ENCODE results near the gene CEP164.

The CEP164 gene

GRCh38 chr11:117424781-117425180, 97.1 kb downstream of the CEP164 start:
- no peak for DNase-seq

GRCh38 chr11:117425679-117426296, 98.1 kb downstream of the CEP164 start:
- DNase-seq, result no peak

GRCh38 chr11:117426297-117426685, 98.6 kb downstream of the CEP164 start:
- DNase-seq, result peak; percentile 90

- DNase-seq, result no peak
Observed at GRCh38 chr11:117426941-117427340, 99.3 kb downstream of the CEP164 start.

- DNase-seq, result no peak
Observed at GRCh38 chr11:117427356-117427874, 99.8 kb downstream of the CEP164 start.

- no peak for DNase-seq
Observed at GRCh38 chr11:117428186-117428855, 100.7 kb downstream of the CEP164 start.

GRCh38 chr11:117428856-117429229, 101.2 kb downstream of the CEP164 start:
- DNase-seq, result no peak

- DNase-seq, result no peak
Observed at GRCh38 chr11:117430293-117430955, 102.8 kb downstream of the CEP164 start.

GRCh38 chr11:117431436-117431835, 103.8 kb downstream of the CEP164 start:
- DNase-seq, result no peak

- DNase-seq, result no peak
Observed at GRCh38 chr11:117433717-117434116, 106.1 kb downstream of the CEP164 start.

- DNase-seq, result no peak
Observed at GRCh38 chr11:117434481-117434880, 106.8 kb downstream of the CEP164 start.

GRCh38 chr11:117435326-117435725, 107.7 kb downstream of the CEP164 start:
- DNase-seq, result no peak

GRCh38 chr11:117437041-117437790, 109.6 kb downstream of the CEP164 start:
- no peak for DNase-seq

GRCh38 chr11:117437791-117438130, 110.1 kb downstream of the CEP164 start:
- DNase-seq, result no peak

- DNase-seq, result no peak
Observed at GRCh38 chr11:117438371-117439000, 110.8 kb downstream of the CEP164 start.

GRCh38 chr11:117439256-117439655, 111.6 kb downstream of the CEP164 start:
- DNase-seq, result no peak

- no peak for DNase-seq
Observed at GRCh38 chr11:117440258-117440657, 112.6 kb downstream of the CEP164 start.

- no peak for DNase-seq
Observed at GRCh38 chr11:117441146-117441975, 113.7 kb downstream of the CEP164 start.

- DNase-seq, result no peak
Observed at GRCh38 chr11:117442049-117442868, 114.6 kb downstream of the CEP164 start.

- DNase-seq, result no peak
Observed at GRCh38 chr11:117442869-117443239, 115.2 kb downstream of the CEP164 start.
